Gastroesophageal sphincter (tissue), 4 donors: ENCODE results near the gene BRINP3. TPM values are rescaled to one million over a fixed set of nuclear protein-coding genes. Genes with fewer than 3 reads are reported as not detected.

Experiments
- ATAC-seq: fragments of 150-250 bp; one replicate; pipeline ENCODE4 v1.9.1; 2016; ENCODE audit warnings: mild to moderate bottlenecking, moderate library complexity
- H3K27ac ChIP-seq, 4 donors: fragments of 200-600 bp; sonication (generic) in 3 of 4; 1 replicate in 3 of 4; 2 replicates in 1 of 4; pipeline ENCODE4 v1.5.1; 2016 to 2019
- H3K27me3 ChIP-seq: fragments of 200-600 bp; sonication (generic); one replicate; pipeline ENCODE4 v1.5.1; 2019
- H3K36me3 ChIP-seq, 2 donors: fragments of 200-600 bp; sonication (generic); one replicate each; pipeline ENCODE4 v1.5.1; 2019; ENCODE audit warnings: control low read depth in 1 of 2
- H3K4me1 ChIP-seq, 3 donors: fragments of 200-600 bp; sonication (generic); 1 replicate in 2 of 3; 2 replicates in 1 of 3; pipeline ENCODE4 v1.5.1; 2016 to 2019; ENCODE audit warnings: control low read depth in 2 of 3
- H3K4me3 ChIP-seq, 2 donors: fragments of 200-600 bp; sonication (generic); one replicate each; pipeline ENCODE4 v1.5.1; 2019; ENCODE audit warnings: mild to moderate bottlenecking in 1 of 2, moderate library complexity in 1 of 2
- H3K9me3 ChIP-seq, 3 donors: fragments of 200-600 bp; sonication (generic); one replicate each; pipeline ENCODE4 v1.5.1; 2017 to 2019; ENCODE audit warnings: control low read depth in 2 of 3
- EP300 ChIP-seq: sonication (generic); formaldehyde crosslinking; IDR thresholded peaks from one replicate; pipeline ENCODE4 v1.6.1; 2017; ENCODE audit warnings: antibody characterized with exemption, mild to moderate bottlenecking
- POLR2A ChIP-seq, 2 donors: fragments of 450-650 bp; IDR thresholded peaks; one replicate each; pipeline ENCODE4 v1.6.1; 2017; ENCODE audit warnings: antibody characterized with exemption in 2 of 2, mild to moderate bottlenecking in 2 of 2, moderate library complexity in 1 of 2
- POLR2AphosphoS5 ChIP-seq: sonication (generic); formaldehyde crosslinking; IDR thresholded peaks from one replicate; pipeline ENCODE4 v1.6.1; 2017; ENCODE audit warnings: antibody characterized with exemption
- WGBS, 2 donors: methylation state at CpG; one replicate each; pipeline ENCODE4 v1.1.5; 2018; ENCODE audit warnings: low coverage in 1 of 2; 5-methylcytosine and 5-hydroxymethylcytosine counted together
- total RNA-seq, 4 donors: library from RNA; depleted of rRNA; stranded (reverse); fragments of >200 nt; gene quantifications; one replicate each; pipeline ENCODE4 v1.1.0, GENCODE V29; 2016
- TF ChIP-seq, protein P1 (sequence below), 4 experiments: fragments of 200-600 bp in 2 of 4; fragments of 450-650 bp in 2 of 4; sonication (generic) in 1 of 4; IDR thresholded peaks; one replicate each; pipeline ENCODE4 v1.5.1; 2017 to 2019; ENCODE audit warnings: antibody characterized with exemption in 4 of 4, mild to moderate bottlenecking in 2 of 4, moderate library complexity in 2 of 4

The BRINP3 gene
- total RNA-seq, 4 donors from 2014 or later = 6.7 to 24.7 (median 12.0) TPM

DNA sequence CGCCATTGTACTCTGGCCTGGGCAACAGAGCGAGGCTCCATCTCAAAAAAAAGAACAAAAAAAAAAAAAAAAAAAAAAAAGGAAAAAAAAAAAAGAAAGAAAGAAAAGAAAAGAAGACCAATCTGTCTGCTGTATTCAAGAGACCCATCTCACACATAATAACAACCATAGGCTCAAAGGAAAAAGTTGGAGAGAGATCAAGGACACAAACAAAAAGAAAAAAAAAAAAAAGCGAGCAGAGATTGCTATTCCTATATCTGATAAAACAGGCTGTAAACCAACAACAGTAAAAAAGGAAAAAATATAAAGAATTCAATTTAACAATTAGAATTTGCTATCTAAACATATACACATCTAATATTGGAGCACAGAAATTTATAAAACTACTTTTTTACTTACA is 150.4 kb downstream of the BRINP3 start:
- H3K9me3 ChIP-seq = peaks cover 0 to 7% (median 0%) of the 10 kb centered on the region in 3 donors
- H3K4me3 ChIP-seq = no peak overlapping the region
- WGBS, 2 donors = 67 to 100% methylated on average over 1 of the region's 3 CpGs
- no peaks in the 10 kb centered on the region for H3K4me1 ChIP-seq
- no peaks in the 10 kb centered on the region for H3K36me3 ChIP-seq
- H3K27me3 ChIP-seq = no peaks in the 10 kb centered on the region
- no peak for ATAC-seq
- TF ChIP-seq, protein P1, sequence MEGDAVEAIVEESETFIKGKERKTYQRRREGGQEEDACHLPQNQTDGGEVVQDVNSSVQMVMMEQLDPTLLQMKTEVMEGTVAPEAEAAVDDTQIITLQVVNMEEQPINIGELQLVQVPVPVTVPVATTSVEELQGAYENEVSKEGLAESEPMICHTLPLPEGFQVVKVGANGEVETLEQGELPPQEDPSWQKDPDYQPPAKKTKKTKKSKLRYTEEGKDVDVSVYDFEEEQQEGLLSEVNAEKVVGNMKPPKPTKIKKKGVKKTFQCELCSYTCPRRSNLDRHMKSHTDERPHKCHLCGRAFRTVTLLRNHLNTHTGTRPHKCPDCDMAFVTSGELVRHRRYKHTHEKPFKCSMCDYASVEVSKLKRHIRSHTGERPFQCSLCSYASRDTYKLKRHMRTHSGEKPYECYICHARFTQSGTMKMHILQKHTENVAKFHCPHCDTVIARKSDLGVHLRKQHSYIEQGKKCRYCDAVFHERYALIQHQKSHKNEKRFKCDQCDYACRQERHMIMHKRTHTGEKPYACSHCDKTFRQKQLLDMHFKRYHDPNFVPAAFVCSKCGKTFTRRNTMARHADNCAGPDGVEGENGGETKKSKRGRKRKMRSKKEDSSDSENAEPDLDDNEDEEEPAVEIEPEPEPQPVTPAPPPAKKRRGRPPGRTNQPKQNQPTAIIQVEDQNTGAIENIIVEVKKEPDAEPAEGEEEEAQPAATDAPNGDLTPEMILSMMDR (IDR thresholded peaks at IDR 0.05) = no peak
- TF ChIP-seq EP300 (no peak), POLR2AphosphoS5 (no peak), POLR2A (IDR thresholded peaks at IDR 0.05) (no peak)
- H3K27ac ChIP-seq = no peak overlapping the region

DNA sequence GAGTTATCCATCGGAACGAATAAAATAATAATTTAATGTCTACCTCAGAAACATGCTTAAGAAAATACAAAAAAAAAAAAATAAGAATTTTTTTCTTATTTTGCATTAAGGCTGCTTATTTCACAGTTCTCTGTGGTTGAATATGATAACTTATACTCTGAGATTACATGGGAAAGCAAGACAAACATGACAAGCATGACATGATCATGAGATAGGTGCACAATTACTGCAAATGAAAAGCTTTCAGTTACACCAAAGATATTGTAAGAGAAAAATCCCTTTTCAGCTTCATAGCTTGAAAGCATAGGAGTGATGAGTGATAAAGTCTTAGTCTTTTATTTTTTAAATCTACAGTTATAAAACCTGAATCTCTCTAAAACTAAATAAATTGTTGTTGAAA is 154.1 kb downstream of the BRINP3 start:
- Histone ChIP-seq H3K4me3 (no peak overlapping the region), H3K4me1 (no peaks in the 10 kb centered on the region), H3K27ac (no peak overlapping the region), H3K27me3 (no peaks in the 10 kb centered on the region), H3K36me3 (no peaks in the 10 kb centered on the region), H3K9me3 (no peaks in the 10 kb centered on the region)
- no peak for ATAC-seq
- TF ChIP-seq EP300 (no peak), POLR2A (IDR thresholded peaks at IDR 0.05) (no peak), POLR2AphosphoS5 (no peak)
- TF ChIP-seq, protein P1 (IDR thresholded peaks at IDR 0.05) = no peak
- 81 to 88% methylated on average over 2 of the region's 2 CpGs for WGBS, 2 donors

- no peak for TF ChIP-seq EP300
- TF ChIP-seq POLR2A (IDR thresholded peaks at IDR 0.05) = no peak
- TF ChIP-seq, protein P1 (IDR thresholded peaks at IDR 0.05) = no peak
- TF ChIP-seq POLR2AphosphoS5 = no peak
- Histone ChIP-seq H3K4me1 (no peaks in the 10 kb centered on the region), H3K36me3 (no peaks in the 10 kb centered on the region), H3K27me3 (no peaks in the 10 kb centered on the region), H3K27ac (no peak overlapping the region), H3K9me3 (no peaks in the 10 kb centered on the region), H3K4me3 (no peak overlapping the region)
- WGBS, 2 donors = 83 to 100% methylated on average over 5 to 6 of the region's 6 CpGs
- no peak for ATAC-seq
Observed at GRCh38 chr1:190322274-190322673, 155.4 kb downstream of the BRINP3 start.

DNA sequence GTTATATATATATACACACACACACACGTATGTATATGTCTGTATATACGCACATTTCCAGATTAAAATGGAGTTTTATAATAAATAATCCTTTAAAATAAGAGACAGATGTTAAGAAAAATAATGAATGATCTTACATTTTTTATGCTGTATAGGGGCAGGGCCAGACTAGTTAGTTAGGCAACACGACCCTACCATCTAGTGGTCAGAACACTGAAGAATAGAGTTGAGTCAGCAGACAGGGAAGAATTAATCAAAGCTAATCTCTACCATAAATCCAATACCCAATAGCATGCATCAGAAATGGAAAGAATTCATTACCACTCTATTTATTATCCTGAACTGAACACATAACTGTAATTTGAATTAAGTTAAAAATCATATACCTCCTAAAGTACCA is 156.7 kb downstream of the BRINP3 start:
- no peak overlapping the region for H3K4me3 ChIP-seq
- no peaks in the 10 kb centered on the region for H3K9me3 ChIP-seq
- H3K4me1 ChIP-seq = no peaks in the 10 kb centered on the region
- TF ChIP-seq, protein P1 (IDR thresholded peaks at IDR 0.05) = no peak
- TF ChIP-seq POLR2AphosphoS5 = no peak
- no peak for TF ChIP-seq EP300
- no peak for TF ChIP-seq POLR2A (IDR thresholded peaks at IDR 0.05)
- ATAC-seq = no peak
- no peaks in the 10 kb centered on the region for H3K27me3 ChIP-seq
- H3K36me3 ChIP-seq = no peaks in the 10 kb centered on the region
- H3K27ac ChIP-seq = no peak overlapping the region
- 65 to 76% methylated on average over 3 of the region's 3 CpGs for WGBS, 2 donors

- no peak overlapping the region for H3K4me3 ChIP-seq
- H3K27me3 ChIP-seq = no peaks in the 10 kb centered on the region
- no peaks in the 10 kb centered on the region for H3K9me3 ChIP-seq
- H3K27ac ChIP-seq = no peak overlapping the region
- no peaks in the 10 kb centered on the region for H3K4me1 ChIP-seq
- no peaks in the 10 kb centered on the region for H3K36me3 ChIP-seq
- no peak for ATAC-seq
- no peak for TF ChIP-seq POLR2A (IDR thresholded peaks at IDR 0.05)
- WGBS, 2 donors = 75 to 95% methylated on average over 1 of the region's 1 CpG
Observed at GRCh38 chr1:190312763-190313162, 164.9 kb downstream of the BRINP3 start.
